Left ventricle myocardium inferior (tissue), 1 donor: ENCODE data around the gene TSKU. TPM values are rescaled to one million over a fixed set of nuclear protein-coding genes. Genes with fewer than 3 reads are reported as not detected.

ENCODE experiments used
- DNase-seq: peaks from one replicate; pipeline ENCODE4 v3.0.0-alpha.2; 2020
- H3K27ac ChIP-seq: fragments of 200-600 bp; replicated peaks from 2 replicates; pipeline ENCODE4 v1.8.0; 2021
- H3K27me3 ChIP-seq: fragments of 200-600 bp; 2 replicates; pipeline ENCODE4 v1.8.0; 2021; ENCODE audit warnings: low read depth
- H3K36me3 ChIP-seq: fragments of 200-600 bp; 2 replicates; pipeline ENCODE4 v1.8.0; 2021
- H3K4me1 ChIP-seq: fragments of 200-600 bp; 2 replicates; pipeline ENCODE4 v1.8.0; 2021
- H3K4me3 ChIP-seq: fragments of 200-600 bp; 2 replicates; pipeline ENCODE4 v1.8.0; 2021; ENCODE audit warnings: mild to moderate bottlenecking, moderate library complexity
- H3K9me3 ChIP-seq: fragments of 200-600 bp; replicated peaks from 2 replicates; pipeline ENCODE4 v1.8.0; 2021
- CTCF ChIP-seq: fragments of 200-600 bp; IDR thresholded peaks from 2 replicates; pipeline ENCODE4 v1.8.0; 2021; ENCODE audit warnings: antibody characterized with exemption, mild to moderate bottlenecking, borderline replicate concordance
- intact Hi-C: fragments of 100-400 bp; cut with micrococcal nuclease; formaldehyde crosslinking; loops from one replicate; pipeline ENCODE4 v1.11.0; 2022
- total RNA-seq: library from RNA; stranded (reverse); fragmentation: NEBNext Ultra II Directional; extraction: Animal tissue kit (Norgen Biotek cat#: 25700); gene quantifications from one replicate; pipeline ENCODE4 v1.2.1, GENCODE V29; 2021
- donor health status: DM: no; HTN: yes; CAD: no; lungs with severe emphysema.

The TSKU gene
- total RNA-seq, 1 donor from 2014 or later = 12.1 TPM

GRCh38 chr11:76777305-76777704 is 5.9 kb upstream of the TSKU start:
- intact Hi-C loops = no loop called here
- Histone ChIP-seq H3K9me3 (peaks cover 26% of the 10 kb centered on the region), H3K27ac (no peak overlapping the region)

GRCh38 chr11:76777876-76778275 is 5.3 kb upstream of the TSKU start:
- no peak for DNase-seq
- TF ChIP-seq CTCF = no peak
- intact Hi-C loops = no loop called here
- no peaks in the 10 kb centered on the region for H3K36me3 ChIP-seq
- H3K4me1 ChIP-seq = peaks cover 43% of the 10 kb centered on the region
- no peaks in the 10 kb centered on the region for H3K27me3 ChIP-seq
- H3K9me3 ChIP-seq = peaks cover 26% of the 10 kb centered on the region
- no peak overlapping the region for H3K27ac ChIP-seq
- no peak overlapping the region for H3K4me3 ChIP-seq

More at GRCh38 chr11:76777305-76777704, 5.9 kb upstream of the TSKU start:
- Histone ChIP-seq H3K4me3 (no peak overlapping the region), H3K27me3 (no peaks in the 10 kb centered on the region), H3K4me1 (peaks cover 43% of the 10 kb centered on the region), H3K36me3 (no peaks in the 10 kb centered on the region)
- TF ChIP-seq CTCF = no peak
- no peak for DNase-seq

- DNase-seq = no peak
- Histone ChIP-seq H3K4me1 (peaks cover 41% of the 10 kb centered on the region), H3K27ac (no peak overlapping the region), H3K9me3 (peaks cover 26% of the 10 kb centered on the region), H3K4me3 (no peak overlapping the region), H3K27me3 (no peaks in the 10 kb centered on the region), H3K36me3 (no peaks in the 10 kb centered on the region)
- intact Hi-C loops = no loop called here
- TF ChIP-seq CTCF = no peak
Observed at GRCh38 chr11:76778874-76779273, 4.3 kb upstream of the TSKU start.

GRCh38 chr11:76781046-76781801 is 1.9 kb upstream of the TSKU start:
- Histone ChIP-seq H3K4me1 (peaks cover 54% of the 10 kb centered on the region), H3K36me3 (no peaks in the 10 kb centered on the region), H3K9me3 (peaks cover 15% of the 10 kb centered on the region), H3K27me3 (no peaks in the 10 kb centered on the region), H3K4me3 (peak overlapping the region; percentile 93), H3K27ac (peak overlapping the region; percentile 94)
- no peak for TF ChIP-seq CTCF
- no peak for DNase-seq
- intact Hi-C loops = no loop called here

- TF ChIP-seq CTCF = no peak
- Histone ChIP-seq H3K36me3 (no peaks in the 10 kb centered on the region), H3K4me3 (peak overlapping the region; percentile 93), H3K9me3 (peaks cover 8% of the 10 kb centered on the region), H3K27me3 (no peaks in the 10 kb centered on the region), H3K27ac (peak overlapping the region; percentile 94), H3K4me1 (peaks cover 62% of the 10 kb centered on the region)
- intact Hi-C loops = no loop called here
- DNase-seq = no peak
Observed at GRCh38 chr11:76781807-76782530, 1.2 kb upstream of the TSKU start.
